OCI-LY1 (cell line): ENCODE data around the gene CLSTN3.

Experiments
- H2AFZ ChIP-seq: fragments of 200-600 bp; sonication (generic), shearing (Covaris generic); 2 replicates; pipeline ENCODE4 v1.6.0; 2014; ENCODE audit warnings: antibody characterized with exemption, mild to moderate bottlenecking, low read length
- H3F3A ChIP-seq: fragments of 200-600 bp; sonication (generic), shearing (Covaris generic); 2 replicates; pipeline ENCODE4 v1.6.0; 2014; ENCODE audit warnings: mild to moderate bottlenecking, antibody characterized with exemption, low read length, moderate library complexity; ENCODE audit not compliant: insufficient read depth
- H3K27ac ChIP-seq: fragments of 200-600 bp; sonication (generic); 2 replicates; pipeline ENCODE4 v1.5.1; 2014; ENCODE audit warnings: low read length, mixed run types, mild to moderate bottlenecking, low read depth; ENCODE audit not compliant: poor library complexity, severe bottlenecking
- H3K27me3 ChIP-seq: fragments of 200-600 bp; sonication (generic); 2 replicates; pipeline ENCODE4 v1.6.0; 2014; ENCODE audit warnings: antibody characterized with exemption, mild to moderate bottlenecking, low read length, moderate library complexity; ENCODE audit not compliant: insufficient read depth
- H3K36me3 ChIP-seq: fragments of 200-600 bp; sonication (generic); 2 replicates; pipeline ENCODE4 v1.6.1; 2014; ENCODE audit warnings: mild to moderate bottlenecking, antibody characterized with exemption, low read length, moderate library complexity, mixed read lengths; ENCODE audit not compliant: insufficient read depth
- H3K4me1 ChIP-seq: fragments of 200-600 bp; sonication (generic); 2 replicates; pipeline ENCODE4 v1.5.1; 2014; ENCODE audit warnings: mild to moderate bottlenecking, low read length, moderate library complexity; ENCODE audit not compliant: insufficient read depth, severe bottlenecking
- H3K4me2 ChIP-seq: fragments of 200-600 bp; sonication (generic), shearing (Covaris generic); 2 replicates; pipeline ENCODE4 v1.6.1; 2014; ENCODE audit warnings: low read length
- H3K4me3 ChIP-seq: fragments of 200-600 bp; sonication (generic); 2 replicates; pipeline ENCODE4 v1.5.1; 2014; ENCODE audit warnings: low read length, low read depth, mild to moderate bottlenecking, mixed read lengths; ENCODE audit not compliant: poor library complexity, severe bottlenecking
- H3K79me2 ChIP-seq: fragments of 200-600 bp; shearing (Covaris generic); 2 replicates; pipeline ENCODE4 v1.6.1; 2016; ENCODE audit warnings: mixed run types, low read length, mixed read lengths; ENCODE audit not compliant: insufficient read depth
- H3K9ac ChIP-seq: fragments of 200-600 bp; sonication (generic), shearing (Covaris generic); 2 replicates; pipeline ENCODE4 v1.6.1; 2014; ENCODE audit warnings: mild to moderate bottlenecking, low read length, mixed read lengths
- H3K9me2 ChIP-seq: fragments of 200-600 bp; sonication (generic), shearing (Covaris generic); 2 replicates; pipeline ENCODE4 v1.6.1; 2014; ENCODE audit warnings: low read depth, mild to moderate bottlenecking, low read length, mixed read lengths
- H3K9me3 ChIP-seq: fragments of 200-600 bp; shearing (Covaris generic); 2 replicates; pipeline ENCODE4 v1.6.1; 2014; ENCODE audit warnings: low read length, mixed read lengths
- H4K20me1 ChIP-seq: fragments of 200-600 bp; sonication (generic), shearing (Covaris generic); 2 replicates; pipeline ENCODE4 v1.6.0; 2016; ENCODE audit warnings: mild to moderate bottlenecking, low read length; ENCODE audit not compliant: insufficient read depth
- CTCF ChIP-seq: fragments of 200-600 bp; sonication (generic), shearing (Covaris generic); IDR thresholded peaks from 2 replicates; pipeline ENCODE4 v1.5.1; 2017; ENCODE audit warnings: mild to moderate bottlenecking, antibody characterized with exemption, low read length, moderate library complexity, mixed read lengths
- EZH2 ChIP-seq: fragments of 200-600 bp; sonication (generic), shearing (Covaris generic); IDR thresholded peaks from 2 replicates; pipeline ENCODE4 v1.8.0; 2017; ENCODE audit warnings: borderline replicate concordance, mixed run types, mild to moderate bottlenecking, antibody characterized with exemption, low read length, moderate library complexity, mixed read lengths

The CLSTN3 gene

GRCh38 chr12:7089196-7089871, 40.8 kb upstream of the CLSTN3 start:
- H3K9me2 ChIP-seq, result no peaks in the 10 kb centered on the region
- peaks cover 5% of the 10 kb centered on the region; the same call in 1 of the 2 replicates for H3K27me3 ChIP-seq
- H2AFZ ChIP-seq, result no peak overlapping the region
- no peaks in the 10 kb centered on the region for H3K9me3 ChIP-seq
- H3K27ac ChIP-seq, result no peak overlapping the region
- no peaks in the 10 kb centered on the region for H3K79me2 ChIP-seq
- H3F3A ChIP-seq, result no peaks in the 10 kb centered on the region
- TF ChIP-seq CTCF, result no peak
- no peak for TF ChIP-seq EZH2
- H3K36me3 ChIP-seq, result no peaks in the 10 kb centered on the region
- no peaks in the 10 kb centered on the region for H3K4me1 ChIP-seq
- no peak overlapping the region for H3K4me3 ChIP-seq
- no peaks in the 10 kb centered on the region for H4K20me1 ChIP-seq
- no peak overlapping the region for H3K9ac ChIP-seq
- H3K4me2 ChIP-seq, result no peak overlapping the region

GRCh38 chr12:7090222-7090998, 39.8 kb upstream of the CLSTN3 start:
- H3K79me2 ChIP-seq, result no peaks in the 10 kb centered on the region
- H3K4me2 ChIP-seq, result no peak overlapping the region
- TF ChIP-seq EZH2, result no peak
- TF ChIP-seq CTCF, result no peak
- H3K27me3 ChIP-seq, result peaks cover 5% of the 10 kb centered on the region; the same call in 1 of the 2 replicates
- no peak overlapping the region for H3K4me3 ChIP-seq
- H3K9ac ChIP-seq, result no peak overlapping the region
- no peak overlapping the region for H2AFZ ChIP-seq
- no peaks in the 10 kb centered on the region for H4K20me1 ChIP-seq
- no peaks in the 10 kb centered on the region for H3K9me3 ChIP-seq
- no peaks in the 10 kb centered on the region for H3F3A ChIP-seq
- H3K4me1 ChIP-seq, result no peaks in the 10 kb centered on the region
- H3K9me2 ChIP-seq, result no peaks in the 10 kb centered on the region
- no peaks in the 10 kb centered on the region for H3K36me3 ChIP-seq
- no peak overlapping the region for H3K27ac ChIP-seq

GRCh38 chr12:7091171-7091570, 39.0 kb upstream of the CLSTN3 start:
- no peak overlapping the region for H3K4me2 ChIP-seq
- H3K36me3 ChIP-seq, result no peaks in the 10 kb centered on the region
- H3K4me1 ChIP-seq, result no peaks in the 10 kb centered on the region
- no peaks in the 10 kb centered on the region for H4K20me1 ChIP-seq
- no peak for TF ChIP-seq CTCF
- no peak overlapping the region for H3K9ac ChIP-seq
- no peaks in the 10 kb centered on the region for H3K79me2 ChIP-seq
- H3K9me2 ChIP-seq, result no peaks in the 10 kb centered on the region
- no peak overlapping the region for H2AFZ ChIP-seq
- H3K9me3 ChIP-seq, result no peaks in the 10 kb centered on the region
- H3F3A ChIP-seq, result no peaks in the 10 kb centered on the region
- H3K27ac ChIP-seq, result no peak overlapping the region
- H3K4me3 ChIP-seq, result no peak overlapping the region
- peaks cover 5% of the 10 kb centered on the region; the same call in 1 of the 2 replicates for H3K27me3 ChIP-seq
